ENCODE measurements around the gene ANKRD52.

GRCh38 chr12:56237552-56237951 lies 20.6 kb downstream of the ANKRD52 start:
- TF ChIP-seq CTCF (conservative IDR thresholded peaks at IDR 0.05; ENCODE audit: low read depth in 2 of 2) (no peak), EZH2 (IDR thresholded peaks at IDR 0.05; ENCODE audit: low read depth, unreplicated experiment) (no peak), JUNB (IDR thresholded peaks at IDR 0.05; ENCODE audit: unreplicated experiment) (no peak)
